DOHH2 (cell line): ENCODE data around the gene ERCC4.

Source experiments
- EZH2phosphoT487 ChIP-seq: fragments of 200-600 bp; sonication (generic); IDR thresholded peaks from 2 replicates; pipeline ENCODE4 v1.6.1; 2017; ENCODE audit warnings: borderline replicate concordance, mild to moderate bottlenecking, antibody characterized with exemption, low read length, moderate library complexity, mixed read lengths
- TF ChIP-seq, protein P1 (sequence below): fragments of 200-600 bp; sonication (generic); IDR thresholded peaks from one replicate; pipeline ENCODE4 v1.5.1; 2014; ENCODE audit warnings: antibody characterized with exemption, mild to moderate bottlenecking, low read depth, low read length; ENCODE audit not compliant: poor library complexity, severe bottlenecking

DNA sequence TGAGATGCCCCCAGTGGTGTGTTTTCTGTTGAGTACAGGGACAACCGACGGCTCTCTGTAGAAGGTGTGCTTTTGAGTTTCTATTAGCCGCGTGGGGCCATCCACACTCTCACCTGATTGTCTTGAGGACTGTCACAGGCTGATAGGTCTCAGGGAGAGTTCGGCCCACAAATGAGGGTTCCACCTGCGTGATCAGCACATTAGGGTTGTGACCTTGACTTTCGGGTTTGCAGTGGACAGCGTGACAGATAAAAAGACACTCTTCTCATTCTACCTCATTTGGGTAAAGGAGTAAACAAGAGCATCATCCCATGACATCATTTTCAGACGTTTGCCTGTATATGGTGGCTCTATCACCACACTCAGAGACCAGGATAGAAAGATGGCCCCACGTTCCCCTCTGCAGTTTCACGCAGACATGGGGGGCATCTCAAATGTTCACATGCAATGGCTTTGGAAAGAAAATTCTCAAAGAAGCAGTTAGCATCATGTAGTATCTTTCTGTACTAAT, 76.9 kb downstream of the ERCC4 start:
- TF ChIP-seq, protein P1, sequence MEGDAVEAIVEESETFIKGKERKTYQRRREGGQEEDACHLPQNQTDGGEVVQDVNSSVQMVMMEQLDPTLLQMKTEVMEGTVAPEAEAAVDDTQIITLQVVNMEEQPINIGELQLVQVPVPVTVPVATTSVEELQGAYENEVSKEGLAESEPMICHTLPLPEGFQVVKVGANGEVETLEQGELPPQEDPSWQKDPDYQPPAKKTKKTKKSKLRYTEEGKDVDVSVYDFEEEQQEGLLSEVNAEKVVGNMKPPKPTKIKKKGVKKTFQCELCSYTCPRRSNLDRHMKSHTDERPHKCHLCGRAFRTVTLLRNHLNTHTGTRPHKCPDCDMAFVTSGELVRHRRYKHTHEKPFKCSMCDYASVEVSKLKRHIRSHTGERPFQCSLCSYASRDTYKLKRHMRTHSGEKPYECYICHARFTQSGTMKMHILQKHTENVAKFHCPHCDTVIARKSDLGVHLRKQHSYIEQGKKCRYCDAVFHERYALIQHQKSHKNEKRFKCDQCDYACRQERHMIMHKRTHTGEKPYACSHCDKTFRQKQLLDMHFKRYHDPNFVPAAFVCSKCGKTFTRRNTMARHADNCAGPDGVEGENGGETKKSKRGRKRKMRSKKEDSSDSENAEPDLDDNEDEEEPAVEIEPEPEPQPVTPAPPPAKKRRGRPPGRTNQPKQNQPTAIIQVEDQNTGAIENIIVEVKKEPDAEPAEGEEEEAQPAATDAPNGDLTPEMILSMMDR = no peak
- TF ChIP-seq EZH2phosphoT487 = no peak
